GM12872 (cell line): Measurements from ENCODE around the gene TMEM41B.

Experiments used
- CTCF ChIP-seq: IDR thresholded peaks from 3 replicates; pipeline ENCODE4 v1.5.1; 2011; ENCODE audit warnings: low read depth, mild to moderate bottlenecking, low read length, moderate library complexity; ENCODE audit not compliant: insufficient read depth

TMEM41B gene

GRCh38 chr11:9332655-9333054 is 18.3 kb upstream of the TMEM41B start:
- TF ChIP-seq CTCF, result no peak

- no peak for TF ChIP-seq CTCF
Observed at GRCh38 chr11:9330387-9331384, 16.3 kb upstream of the TMEM41B start.

GRCh38 chr11:9320047-9320446 is 5.7 kb upstream of the TMEM41B start:
- no peak for TF ChIP-seq CTCF

- TF ChIP-seq CTCF, result no peak
Observed at GRCh38 chr11:9316334-9316733, 1.9 kb upstream of the TMEM41B start.

GRCh38 chr11:9315078-9315688 is 790 bp upstream of the TMEM41B start:
- TF ChIP-seq CTCF, result no peak

- no peak for TF ChIP-seq CTCF
Observed at GRCh38 chr11:9313648-9314290, 624 bp downstream of the TMEM41B start.

GRCh38 chr11:9310485-9311090 is 3.8 kb downstream of the TMEM41B start:
- no peak for TF ChIP-seq CTCF
